Raji (cell line): Measurements from ENCODE around the gene AFF3.

ENCODE experiments used
- POLR2A ChIP-seq: IDR thresholded peaks from 2 replicates; pipeline ENCODE4 v1.6.1; 2011; ENCODE audit warnings: low read depth, low read length, control low read depth; ENCODE audit not compliant: insufficient read depth

The AFF3 gene

GRCh38 chr2:100033976-100034375 lies 108.4 kb downstream of the AFF3 start:
- no peak for TF ChIP-seq POLR2A

GRCh38 chr2:100031604-100032003 lies 110.8 kb downstream of the AFF3 start:
- TF ChIP-seq POLR2A: no peak

GRCh38 chr2:100029460-100029859 lies 112.9 kb downstream of the AFF3 start:
- TF ChIP-seq POLR2A: no peak

GRCh38 chr2:100021791-100022340 lies 120.5 kb downstream of the AFF3 start:
- no peak for TF ChIP-seq POLR2A

DNA sequence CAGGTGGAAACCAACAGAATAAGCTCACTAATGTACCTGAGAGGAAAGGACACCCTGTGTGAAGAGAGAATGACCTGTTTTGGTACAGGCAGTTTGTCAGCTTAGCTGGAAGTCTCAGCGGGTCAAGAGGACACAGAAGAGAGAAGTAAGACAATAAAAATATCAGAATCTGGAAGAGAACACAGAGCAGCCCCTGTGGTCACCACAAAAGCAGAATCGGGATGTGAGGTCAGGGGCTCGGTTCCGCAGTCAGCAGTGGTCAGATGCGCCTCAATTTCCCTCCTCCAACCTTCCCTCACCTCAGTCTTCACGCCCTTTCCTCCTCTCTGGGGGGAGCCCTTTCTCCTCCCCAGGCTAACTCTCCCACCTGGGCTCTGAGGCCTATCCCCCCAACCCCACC lies 122.9 kb downstream of the AFF3 start:
- no peak for TF ChIP-seq POLR2A

- TF ChIP-seq POLR2A: no peak
Observed at GRCh38 chr2:100018341-100019193, 123.8 kb downstream of the AFF3 start.

GRCh38 chr2:100017633-100018032 lies 124.8 kb downstream of the AFF3 start:
- no peak for TF ChIP-seq POLR2A

- no peak for TF ChIP-seq POLR2A
Observed at GRCh38 chr2:100016756-100017155, 125.6 kb downstream of the AFF3 start.

- TF ChIP-seq POLR2A: no peak
Observed at GRCh38 chr2:100015849-100016248, 126.5 kb downstream of the AFF3 start.

DNA sequence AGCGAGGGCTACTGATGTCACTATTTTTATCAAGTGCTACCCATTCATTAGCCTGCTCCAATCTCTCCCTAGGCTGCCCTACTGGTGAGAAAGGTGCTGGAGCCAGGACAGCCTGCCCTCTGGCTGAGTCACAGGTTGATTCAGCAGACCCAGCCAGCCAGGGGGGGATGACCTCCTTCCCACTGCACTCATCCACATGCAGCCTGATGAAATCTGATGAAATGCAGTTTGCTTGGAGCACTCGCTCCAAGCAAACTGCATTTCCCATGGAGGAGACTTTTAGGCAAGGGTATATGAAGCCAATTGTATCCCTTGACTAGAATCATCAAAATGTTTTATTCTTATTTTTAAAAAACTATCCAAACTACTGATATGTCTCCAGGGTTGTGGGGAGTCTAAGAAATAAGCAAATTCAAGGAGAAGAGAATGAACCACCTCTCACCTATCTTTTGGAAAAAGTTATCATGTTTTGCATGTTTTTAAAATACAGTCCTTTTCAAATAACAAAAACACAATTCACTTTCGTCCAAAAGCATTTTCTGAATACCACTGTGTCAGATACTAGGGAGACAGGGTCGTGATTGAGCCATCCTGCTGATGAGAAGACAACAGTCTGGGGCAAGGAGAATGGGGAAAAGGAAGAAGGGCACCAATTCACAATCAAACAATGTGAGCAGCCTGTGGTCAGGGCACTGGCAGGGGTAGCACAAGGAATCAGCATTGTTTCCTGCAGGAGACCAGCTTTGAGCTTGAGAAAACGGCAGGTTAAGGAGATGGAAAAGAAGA lies 128.3 kb downstream of the AFF3 start:
- no peak for TF ChIP-seq POLR2A

DNA sequence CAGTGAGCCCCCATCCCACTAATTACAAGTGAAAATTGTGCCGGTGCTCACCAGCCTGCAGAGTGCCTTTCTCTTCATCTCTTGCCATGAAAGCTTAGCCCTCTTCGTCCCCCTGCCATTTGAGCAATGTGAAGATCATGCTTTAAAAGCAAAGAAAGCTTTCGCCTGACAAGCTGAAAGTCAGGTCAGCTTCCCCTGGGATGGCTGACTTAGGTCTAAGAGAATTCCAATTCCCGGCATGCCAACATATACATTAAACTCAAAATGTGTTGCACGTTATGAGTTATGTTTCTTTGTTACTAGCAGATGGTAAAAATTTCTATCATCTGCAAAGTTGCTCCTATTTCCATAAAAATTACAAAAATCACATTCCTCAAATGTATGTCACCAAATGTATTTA lies 129.8 kb downstream of the AFF3 start:
- TF ChIP-seq POLR2A: no peak

GRCh38 chr2:100011272-100011731 lies 131.1 kb downstream of the AFF3 start:
- TF ChIP-seq POLR2A: no peak

- TF ChIP-seq POLR2A: no peak
Observed at GRCh38 chr2:100010606-100011005, 131.8 kb downstream of the AFF3 start.

DNA sequence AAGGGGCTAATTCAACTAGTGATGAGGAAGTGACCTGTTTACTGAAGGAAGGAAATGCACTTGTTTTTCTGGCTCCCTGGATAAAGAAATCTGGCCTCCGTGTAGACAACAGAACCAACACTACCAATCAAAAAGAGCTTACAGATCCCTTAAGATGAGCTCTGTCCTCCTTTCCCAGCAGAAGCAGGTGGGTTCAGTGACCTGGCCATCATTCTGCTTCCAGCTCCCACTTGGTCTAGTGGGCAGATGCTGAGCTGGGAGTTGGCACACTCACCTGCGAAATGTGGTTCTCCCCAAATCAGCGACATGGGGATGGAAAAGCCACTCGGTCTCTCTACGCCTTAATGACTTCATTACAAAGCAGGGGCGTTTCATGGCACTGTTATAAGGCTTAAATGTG lies 132.6 kb downstream of the AFF3 start:
- no peak for TF ChIP-seq POLR2A

DNA sequence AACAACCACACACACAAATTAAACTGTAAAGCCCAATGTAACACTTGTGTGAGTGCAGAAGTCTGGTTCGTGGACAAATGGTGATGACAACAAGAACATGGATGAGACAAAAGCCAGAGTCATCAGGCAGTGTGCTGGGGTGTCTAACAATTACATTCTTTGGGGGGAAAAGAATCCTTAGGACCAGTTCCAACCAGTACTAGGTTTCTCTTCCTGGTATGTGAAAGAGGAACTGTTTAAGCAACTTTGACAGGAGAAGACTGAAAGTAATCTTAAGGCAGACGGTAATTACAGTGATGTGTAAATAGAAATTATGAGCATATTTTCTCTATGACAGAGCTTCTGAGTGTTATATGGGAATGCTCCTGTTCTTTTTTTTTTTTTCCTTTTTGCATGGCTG lies 133.4 kb downstream of the AFF3 start:
- no peak for TF ChIP-seq POLR2A

GRCh38 chr2:100006516-100006915 lies 135.9 kb downstream of the AFF3 start:
- no peak for TF ChIP-seq POLR2A
